ENCODE measurements around the gene DRC1. TPM values are rescaled to one million over a fixed set of nuclear protein-coding genes. Genes with fewer than 3 reads are reported as not detected.
"Not testable (repeated sequence)": the region's sequence is repeated elsewhere in the genome, so short reads cannot be mapped to it uniquely, and the experiment has no call there.

DRC1 gene
- total RNA-seq, 1 experiment from 2014 or later, result not detected

DNA sequence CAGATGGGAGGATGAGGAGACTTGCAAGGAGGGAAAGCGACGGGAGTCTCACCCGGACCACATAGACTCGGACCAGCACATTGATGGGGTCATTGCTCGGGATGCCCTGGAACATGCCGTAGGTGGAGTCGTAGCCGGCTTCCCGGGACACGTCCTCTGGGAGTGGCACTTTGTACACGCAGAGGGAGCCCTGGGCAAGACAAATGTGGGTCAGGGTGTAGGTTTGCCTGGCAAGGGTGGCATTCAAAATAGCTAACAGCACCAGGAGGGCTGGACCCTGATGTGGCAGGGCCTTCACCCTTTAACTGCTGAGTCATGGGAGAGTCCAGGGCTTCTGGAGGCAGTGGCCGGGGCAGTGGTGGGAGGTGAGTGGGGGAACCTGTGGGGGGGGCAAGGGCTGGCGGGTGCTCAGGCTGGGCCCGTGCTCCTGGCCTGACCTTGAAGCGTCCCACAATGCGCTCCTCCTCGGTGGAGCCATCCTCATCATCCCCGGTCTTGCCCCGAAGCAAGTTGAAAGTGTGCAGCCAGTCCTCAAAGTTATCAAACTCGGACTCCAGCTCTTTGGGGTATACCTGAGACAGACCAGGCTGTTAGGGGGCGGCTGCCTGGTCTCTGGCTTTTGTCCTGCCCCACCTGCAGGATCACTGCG is 65.1 kb downstream of the DRC1 start:
- no peak overlapping the region for H4K8ac ChIP-seq (replicated peaks; ENCODE audit: insufficient read length, low read depth, low read length)
- H2BK120ac ChIP-seq (ENCODE audit: low read depth, low read length, poor library complexity, severe bottlenecking), result no peak overlapping the region
- H3K9ac ChIP-seq (ENCODE audit: extremely low read depth, insufficient read length, low read length), result no peak overlapping the region
- no peak overlapping the region for H3K18ac ChIP-seq (ENCODE audit: insufficient read length, low read depth, low read length)
- no peak overlapping the region for H3K4me2 ChIP-seq (ENCODE audit: insufficient read depth, insufficient read length, low read length)
- DNase-seq, result no peak
- H2AFZ ChIP-seq (ENCODE audit: low read length), result no peak overlapping the region
- peaks cover 3 to 7% of the 10 kb centered on the region in 2 experiments; a peak in 2 of 5 replicates for H3K9me3 Mint-ChIP-seq
- H3K27me3 Mint-ChIP-seq (ENCODE audit: low read depth), result no peaks in the 10 kb centered on the region
- H3K14ac ChIP-seq (ENCODE audit: insufficient read depth, low read length), result no peak overlapping the region; the same call in 1 of the 2 replicates
- H3K9me3 ChIP-seq (ENCODE audit: control insufficient read depth, low read depth, low read length), result no peaks in the 10 kb centered on the region
- no peak overlapping the region for H2BK5ac ChIP-seq (ENCODE audit: insufficient read length, low read length)
- TF ChIP-seq, protein P1, sequence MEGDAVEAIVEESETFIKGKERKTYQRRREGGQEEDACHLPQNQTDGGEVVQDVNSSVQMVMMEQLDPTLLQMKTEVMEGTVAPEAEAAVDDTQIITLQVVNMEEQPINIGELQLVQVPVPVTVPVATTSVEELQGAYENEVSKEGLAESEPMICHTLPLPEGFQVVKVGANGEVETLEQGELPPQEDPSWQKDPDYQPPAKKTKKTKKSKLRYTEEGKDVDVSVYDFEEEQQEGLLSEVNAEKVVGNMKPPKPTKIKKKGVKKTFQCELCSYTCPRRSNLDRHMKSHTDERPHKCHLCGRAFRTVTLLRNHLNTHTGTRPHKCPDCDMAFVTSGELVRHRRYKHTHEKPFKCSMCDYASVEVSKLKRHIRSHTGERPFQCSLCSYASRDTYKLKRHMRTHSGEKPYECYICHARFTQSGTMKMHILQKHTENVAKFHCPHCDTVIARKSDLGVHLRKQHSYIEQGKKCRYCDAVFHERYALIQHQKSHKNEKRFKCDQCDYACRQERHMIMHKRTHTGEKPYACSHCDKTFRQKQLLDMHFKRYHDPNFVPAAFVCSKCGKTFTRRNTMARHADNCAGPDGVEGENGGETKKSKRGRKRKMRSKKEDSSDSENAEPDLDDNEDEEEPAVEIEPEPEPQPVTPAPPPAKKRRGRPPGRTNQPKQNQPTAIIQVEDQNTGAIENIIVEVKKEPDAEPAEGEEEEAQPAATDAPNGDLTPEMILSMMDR (conservative IDR thresholded peaks at IDR 0.05), result no peak
- H3K27me3 ChIP-seq (ENCODE audit: insufficient read depth, low read length), result no peaks in the 10 kb centered on the region
- no peak overlapping the region for H3K56ac ChIP-seq (ENCODE audit: insufficient read length, low read depth, low read length)
- H3K79me2 ChIP-seq (ENCODE audit: insufficient read depth, low read length), result no peaks in the 10 kb centered on the region
- H2BK15ac ChIP-seq (ENCODE audit: low read depth, low read length), result no peak overlapping the region
- H3K23ac ChIP-seq (ENCODE audit: insufficient read length, low read depth, low read length), result no peak overlapping the region
- H3K4me1 Mint-ChIP-seq, result peaks cover 27 to 38% of the 10 kb centered on the region in 2 experiments
- no peak overlapping the region; a peak in 1 of 7 replicates for H3K27ac Mint-ChIP-seq
- no peaks in the 10 kb centered on the region for H3K23me2 ChIP-seq (ENCODE audit: insufficient read length, low read depth, low read length, poor library complexity, severe bottlenecking)
- H3K4me1 ChIP-seq (ENCODE audit: insufficient read depth, low read length), result no peaks in the 10 kb centered on the region
- WGBS (ENCODE audit: extremely low coverage, insufficient read length, low lambda C conversion rate), result no CpG with 5 or more reads among the region's 22 CpGs
- H4K5ac ChIP-seq (ENCODE audit: insufficient read length, low read depth, low read length), result no peak overlapping the region
- H3K79me1 ChIP-seq (ENCODE audit: insufficient read depth, low read depth, low read length, poor library complexity, severe bottlenecking), result no peaks in the 10 kb centered on the region
- H2BK12ac ChIP-seq (ENCODE audit: insufficient read length, low read depth, low read length), result no peak overlapping the region
- no peak overlapping the region for H3K4ac ChIP-seq (ENCODE audit: low read depth, low read length)
- H4K91ac ChIP-seq (ENCODE audit: insufficient read length, low read depth, low read length), result no peak overlapping the region
- no peak overlapping the region for H3K27ac ChIP-seq (ENCODE audit: insufficient read length, low read depth, low read length)
- no peaks in the 10 kb centered on the region for H4K20me1 ChIP-seq (ENCODE audit: control insufficient read depth, insufficient read depth, insufficient read length)
- H3K4me3 Mint-ChIP-seq, result no peak overlapping the region
- no peak overlapping the region for H3T11ph ChIP-seq (ENCODE audit: low read length)
- H2BK20ac ChIP-seq (ENCODE audit: low read depth, low read length, poor library complexity, severe bottlenecking), result no peak overlapping the region
- H2AK5ac ChIP-seq (ENCODE audit: insufficient read length, low read length), result no peak overlapping the region
- no peaks in the 10 kb centered on the region for H3K36me3 Mint-ChIP-seq (ENCODE audit: insufficient read depth in 1 of 3, low read depth in 3 of 3)

DNA sequence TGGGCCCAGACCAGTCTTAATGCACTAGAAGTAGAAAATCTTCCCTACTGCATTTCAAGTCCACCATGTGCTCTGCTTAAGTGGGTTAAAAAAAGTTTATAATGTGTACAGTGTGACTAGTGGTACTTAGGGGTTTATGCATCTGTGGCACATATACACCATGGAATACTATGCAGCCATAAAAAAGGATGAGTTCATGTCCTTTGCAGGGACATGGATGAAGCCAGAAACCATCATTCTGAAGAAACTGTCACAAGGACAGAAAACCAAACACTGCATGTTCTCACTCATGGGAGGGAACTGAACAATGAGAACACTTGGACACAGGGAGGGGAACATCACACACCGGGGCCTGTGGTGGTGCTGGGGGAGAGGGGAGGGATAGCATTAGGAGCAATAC is 66.8 kb downstream of the DRC1 start:
- not testable (repeated sequence) for H2BK12ac ChIP-seq (ENCODE audit: insufficient read length, low read depth, low read length); H3K4me1 ChIP-seq (ENCODE audit: insufficient read depth, low read length); H3K23ac ChIP-seq (ENCODE audit: insufficient read length, low read depth, low read length); H3K27ac Mint-ChIP-seq; H3K9me3 Mint-ChIP-seq; H3K14ac ChIP-seq (ENCODE audit: insufficient read depth, low read length); H2BK5ac ChIP-seq (ENCODE audit: insufficient read length, low read length); H3T11ph ChIP-seq (ENCODE audit: low read length); H2AK5ac ChIP-seq (ENCODE audit: insufficient read length, low read length); H3K4me2 ChIP-seq (ENCODE audit: insufficient read depth, insufficient read length, low read length); H3K79me1 ChIP-seq (ENCODE audit: insufficient read depth, low read depth, low read length, poor library complexity, severe bottlenecking); H3K27me3 Mint-ChIP-seq (ENCODE audit: low read depth); H3K18ac ChIP-seq (ENCODE audit: insufficient read length, low read depth, low read length); H3K79me2 ChIP-seq (ENCODE audit: insufficient read depth, low read length); H4K91ac ChIP-seq (ENCODE audit: insufficient read length, low read depth, low read length); H3K4me3 Mint-ChIP-seq; H3K4ac ChIP-seq (ENCODE audit: low read depth, low read length); H3K9me3 ChIP-seq (ENCODE audit: control insufficient read depth, low read depth, low read length); H2BK20ac ChIP-seq (ENCODE audit: low read depth, low read length, poor library complexity, severe bottlenecking); H3K9ac ChIP-seq (ENCODE audit: extremely low read depth, insufficient read length, low read length); H3K36me3 Mint-ChIP-seq (ENCODE audit: insufficient read depth in 1 of 3, low read depth in 3 of 3); H3K56ac ChIP-seq (ENCODE audit: insufficient read length, low read depth, low read length); H3K27me3 ChIP-seq (ENCODE audit: insufficient read depth, low read length); H4K5ac ChIP-seq (ENCODE audit: insufficient read length, low read depth, low read length); DNase-seq; H4K20me1 ChIP-seq (ENCODE audit: control insufficient read depth, insufficient read depth, insufficient read length); H4K8ac ChIP-seq (replicated peaks; ENCODE audit: insufficient read length, low read depth, low read length); H3K23me2 ChIP-seq (ENCODE audit: insufficient read length, low read depth, low read length, poor library complexity, severe bottlenecking); H3K27ac ChIP-seq (ENCODE audit: insufficient read length, low read depth, low read length); H2BK15ac ChIP-seq (ENCODE audit: low read depth, low read length); H2BK120ac ChIP-seq (ENCODE audit: low read depth, low read length, poor library complexity, severe bottlenecking); H2AFZ ChIP-seq (ENCODE audit: low read length)
- no CpG with 5 or more reads among the region's 1 CpG for WGBS (ENCODE audit: extremely low coverage, insufficient read length, low lambda C conversion rate)
- H3K4me1 Mint-ChIP-seq, result peaks cover 13 to 21% of the 10 kb centered on the region in 2 experiments; a peak in 3 of 4 replicates
